HG02623 (cell line): ENCODE results near the gene C20orf173.
A peak's percentile ranks its signal among the peaks of the same experiment; 100 is the strongest.

Experiments used
- ATAC-seq: cut with Tn5 transposase; IDR thresholded peaks from one replicate; pipeline ENCODE4 v1.9.1; 2021; ENCODE audit warnings: moderate library complexity; ENCODE audit not compliant: unreplicated experiment

C20orf173 gene

GRCh38 chr20:35508493-35509218 lies 20.8 kb downstream of the C20orf173 start:
- ATAC-seq = no peak

DNA sequence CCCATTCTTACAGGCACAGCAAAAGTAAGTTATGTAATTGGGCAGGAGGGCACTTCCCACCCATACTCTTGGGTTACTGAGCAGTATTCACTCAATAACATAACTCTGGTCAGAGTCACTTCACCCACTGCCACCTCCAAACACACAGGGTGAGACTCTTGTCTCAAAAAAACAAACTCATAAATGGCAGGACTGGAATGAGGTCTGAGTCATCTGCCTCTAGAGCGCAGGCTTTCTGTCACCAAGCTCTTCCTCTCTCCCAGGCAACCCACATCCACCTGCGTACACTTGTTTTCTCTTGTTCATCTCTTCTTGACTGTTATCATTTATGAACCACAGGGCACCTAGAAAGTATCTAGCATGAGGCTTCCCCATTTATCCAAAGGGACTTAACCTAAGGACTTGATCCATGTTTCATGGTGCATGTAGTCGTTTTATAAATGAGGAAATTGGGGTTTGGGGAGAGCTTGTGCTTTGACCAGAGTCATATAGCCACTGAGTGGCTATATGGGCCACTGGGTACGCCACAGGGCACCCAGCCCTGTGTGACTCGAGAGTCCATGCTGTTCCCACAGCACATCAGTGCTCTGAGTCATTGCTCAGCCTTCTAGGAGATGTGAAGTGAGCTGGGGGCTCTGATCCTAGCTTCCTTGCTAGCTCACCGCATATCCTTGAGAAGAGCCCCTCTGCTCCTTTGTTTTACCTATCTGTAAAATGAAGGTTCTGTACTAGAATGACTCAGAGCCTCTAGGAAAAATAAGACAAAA lies 22.4 kb downstream of the C20orf173 start:
- ATAC-seq = no peak

DNA sequence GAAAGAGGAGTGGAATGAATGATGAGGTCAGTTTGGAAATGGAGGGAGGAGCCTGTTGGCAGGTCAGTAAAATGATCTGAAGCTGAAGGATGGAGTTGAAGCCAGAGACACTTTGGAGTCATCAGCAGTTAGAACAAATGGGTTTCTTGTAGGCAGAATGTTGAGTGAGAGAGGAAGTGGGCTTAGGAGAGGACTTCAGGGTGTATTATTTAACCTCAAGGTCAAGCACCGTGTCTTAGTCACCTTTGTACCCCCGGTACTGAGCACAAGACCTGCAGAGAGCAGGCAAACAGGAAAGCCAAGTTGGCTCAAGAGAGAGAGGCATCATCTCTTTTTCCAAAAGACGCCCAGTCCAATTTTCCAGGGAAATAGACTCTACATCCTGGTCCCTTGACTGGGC lies 23.3 kb downstream of the C20orf173 start:
- no peak for ATAC-seq

DNA sequence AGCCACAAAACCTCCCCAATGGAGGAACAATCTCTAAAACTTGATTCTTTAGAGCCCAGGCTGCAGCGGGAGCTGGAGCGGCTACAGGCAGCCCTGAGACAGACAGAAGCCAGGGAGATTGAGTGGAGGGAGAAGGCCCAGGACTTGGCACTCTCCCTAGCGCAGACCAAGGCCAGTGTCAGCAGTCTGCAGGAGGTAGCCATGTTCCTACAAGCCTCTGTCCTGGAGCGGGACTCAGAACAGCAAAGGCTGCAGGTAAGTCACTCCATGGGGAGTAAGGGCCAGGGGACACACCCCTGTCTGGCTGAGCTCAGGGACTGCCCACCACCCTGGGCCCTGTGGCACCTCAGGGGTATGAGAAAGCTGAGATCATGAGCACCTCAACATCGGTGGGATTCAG lies 24.7 kb downstream of the C20orf173 start:
- no peak for ATAC-seq

DNA sequence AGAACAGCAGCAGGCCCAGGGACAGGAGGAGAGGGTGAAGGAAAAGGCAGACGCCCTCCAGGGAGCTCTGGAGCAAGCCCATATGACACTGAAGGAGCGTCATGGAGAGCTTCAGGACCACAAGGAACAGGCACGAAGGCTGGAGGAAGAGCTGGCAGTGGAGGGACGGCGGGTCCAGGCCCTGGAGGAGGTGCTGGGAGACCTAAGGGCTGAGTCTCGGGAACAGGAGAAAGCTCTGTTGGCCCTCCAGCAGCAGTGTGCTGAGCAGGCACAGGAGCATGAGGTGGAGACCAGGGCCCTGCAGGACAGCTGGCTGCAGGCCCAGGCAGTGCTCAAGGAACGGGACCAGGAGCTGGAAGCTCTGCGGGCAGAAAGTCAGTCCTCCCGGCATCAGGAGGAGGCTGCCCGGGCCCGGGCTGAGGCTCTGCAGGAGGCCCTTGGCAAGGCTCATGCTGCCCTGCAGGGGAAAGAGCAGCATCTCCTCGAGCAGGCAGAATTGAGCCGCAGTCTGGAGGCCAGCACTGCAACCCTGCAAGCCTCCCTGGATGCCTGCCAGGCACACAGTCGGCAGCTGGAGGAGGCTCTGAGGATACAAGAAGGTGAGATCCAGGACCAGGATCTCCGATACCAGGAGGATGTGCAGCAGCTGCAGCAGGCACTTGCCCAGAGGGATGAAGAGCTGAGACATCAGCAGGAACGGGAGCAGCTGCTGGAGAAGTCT lies 25.5 kb downstream of the C20orf173 start:
- no peak for ATAC-seq

DNA sequence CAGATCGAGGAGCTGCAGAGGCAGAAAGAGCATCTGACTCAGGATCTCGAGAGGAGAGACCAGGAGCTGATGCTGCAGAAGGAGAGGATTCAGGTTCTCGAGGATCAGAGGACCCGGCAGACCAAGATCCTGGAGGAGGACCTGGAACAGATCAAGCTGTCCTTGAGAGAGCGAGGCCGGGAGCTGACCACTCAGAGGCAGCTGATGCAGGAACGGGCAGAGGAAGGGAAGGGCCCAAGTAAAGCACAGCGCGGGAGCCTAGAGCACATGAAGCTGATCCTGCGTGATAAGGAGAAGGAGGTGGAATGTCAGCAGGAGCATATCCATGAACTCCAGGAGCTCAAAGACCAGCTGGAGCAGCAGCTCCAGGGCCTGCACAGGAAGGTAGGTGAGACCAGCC lies 26.2 kb downstream of the C20orf173 start:
- ATAC-seq = no peak

DNA sequence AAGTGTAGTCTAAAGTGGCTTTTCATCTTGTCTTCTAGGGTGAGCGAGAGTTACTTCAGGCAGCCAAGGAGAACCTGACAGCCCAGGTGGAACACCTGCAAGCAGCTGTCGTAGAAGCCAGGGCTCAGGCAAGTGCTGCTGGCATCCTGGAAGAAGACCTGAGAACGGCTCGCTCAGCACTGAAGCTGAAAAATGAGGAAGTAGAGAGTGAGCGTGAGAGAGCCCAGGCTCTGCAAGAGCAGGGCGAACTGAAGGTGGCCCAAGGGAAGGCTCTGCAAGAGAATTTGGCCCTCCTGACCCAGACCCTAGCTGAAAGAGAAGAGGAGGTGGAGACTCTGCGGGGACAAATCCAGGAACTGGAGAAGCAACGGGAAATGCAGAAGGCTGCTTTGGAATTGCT lies 27.1 kb downstream of the C20orf173 start:
- ATAC-seq = peak; percentile 51

GRCh38 chr20:35499271-35499670 lies 30.2 kb downstream of the C20orf173 start:
- no peak for ATAC-seq

GRCh38 chr20:35497780-35498189 lies 31.7 kb downstream of the C20orf173 start:
- ATAC-seq = no peak

DNA sequence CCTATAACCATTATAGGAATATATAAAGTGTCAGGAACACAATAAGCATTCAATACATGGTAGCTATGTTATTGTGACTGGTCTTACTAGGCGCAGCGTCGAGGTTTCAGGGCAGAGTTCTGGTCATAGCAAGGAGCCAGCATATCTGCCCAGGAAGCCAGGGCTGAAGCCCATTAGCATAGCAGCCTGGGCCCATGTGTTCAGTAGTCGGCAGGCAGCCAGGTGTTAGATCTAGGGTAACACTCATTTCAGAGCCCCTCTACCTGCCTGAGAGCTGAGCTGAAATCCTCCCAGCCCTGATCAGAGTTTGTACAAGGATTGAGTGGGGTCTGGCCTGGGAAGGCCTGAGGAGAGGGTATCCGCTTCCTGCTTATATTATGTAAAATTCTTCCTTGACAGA lies 32.1 kb downstream of the C20orf173 start:
- no peak for ATAC-seq

GRCh38 chr20:35496481-35496880 lies 33.0 kb downstream of the C20orf173 start:
- ATAC-seq = no peak

- no peak for ATAC-seq
Observed at GRCh38 chr20:35492352-35492751, 37.1 kb downstream of the C20orf173 start.

GRCh38 chr20:35491823-35492222 lies 37.6 kb downstream of the C20orf173 start:
- no peak for ATAC-seq

DNA sequence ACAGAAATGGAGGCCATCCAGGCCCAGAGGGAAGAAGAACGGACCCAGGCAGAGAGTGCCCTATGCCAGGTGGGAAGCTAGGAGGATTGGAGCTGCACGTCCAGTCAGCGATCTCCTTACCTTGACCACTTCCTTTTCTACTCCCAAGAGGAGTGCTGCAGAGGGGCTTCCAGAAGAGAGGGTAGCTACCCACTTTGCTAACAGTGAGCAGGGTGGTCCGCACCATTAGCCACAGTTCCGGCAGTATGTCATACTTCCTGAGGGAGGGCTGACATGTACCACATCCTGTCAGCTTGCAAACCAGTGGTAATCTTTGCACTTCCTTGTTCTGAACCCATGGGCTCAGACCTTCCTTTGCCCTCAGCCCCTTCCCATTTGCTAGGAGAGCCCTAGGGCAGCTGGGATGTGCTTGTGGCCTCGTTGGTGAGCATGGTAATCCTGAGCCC lies 38.7 kb downstream of the C20orf173 start:
- peak; percentile 82 for ATAC-seq

GRCh38 chr20:35489717-35490116 lies 39.7 kb downstream of the C20orf173 start:
- ATAC-seq = no peak

- ATAC-seq = no peak
Observed at GRCh38 chr20:35487479-35487878, 42.0 kb downstream of the C20orf173 start.

- no peak for ATAC-seq
Observed at GRCh38 chr20:35479798-35480197, 49.7 kb downstream of the C20orf173 start.

DNA sequence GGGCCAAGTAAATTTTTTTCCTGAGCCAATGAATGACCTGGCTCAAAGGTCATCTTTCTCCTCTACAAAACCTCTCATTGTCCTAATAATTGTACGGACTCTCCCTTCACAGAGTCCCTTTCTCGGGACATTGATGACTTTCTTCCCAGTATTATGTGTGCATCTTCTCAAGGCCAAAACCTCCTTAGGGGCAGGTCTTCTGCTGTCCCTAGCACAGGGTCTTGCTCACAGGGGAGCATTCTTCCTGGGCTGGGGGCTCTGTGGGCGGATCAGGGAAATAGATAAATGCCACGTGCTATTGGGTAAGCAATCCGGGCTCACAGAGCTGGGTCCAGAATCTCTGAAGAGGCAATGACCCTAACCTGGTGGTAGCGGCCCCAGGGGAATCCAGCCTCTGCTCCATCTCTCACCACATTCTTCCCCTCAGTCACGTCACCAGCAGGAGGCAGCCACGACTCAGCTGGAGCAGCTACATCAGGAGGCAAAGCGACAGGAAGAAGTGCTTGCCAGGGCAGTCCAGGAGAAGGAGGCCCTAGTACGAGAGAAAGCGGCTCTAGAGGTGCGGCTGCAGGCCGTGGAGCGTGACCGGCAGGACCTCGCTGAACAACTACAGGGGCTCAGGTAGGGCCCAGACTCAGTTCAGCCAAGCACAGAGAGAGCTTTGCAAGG lies 50.5 kb downstream of the C20orf173 start:
- ATAC-seq = no peak
